Spleen (tissue), 7 donors: ENCODE data around the gene SIPA1L3.

Source experiments
- POLR2A ChIP-seq, 3 donors: fragments of 450-650 bp; IDR thresholded peaks; one replicate each; pipeline ENCODE4 v1.5.1; 2017; ENCODE audit warnings: antibody characterized with exemption in 3 of 3, mild to moderate bottlenecking in 1 of 3
- TF ChIP-seq, protein P1 (sequence below), 11 experiments: fragments of 200-600 bp in 7 of 11; fragments of 450-650 bp in 4 of 11; sonication (generic) in 4 of 11; IDR thresholded peaks in 8 of 11; conservative IDR thresholded peaks in 3 of 11; 1 replicate in 7 of 11; 2 replicates in 4 of 11; pipeline versions ENCODE4 v1.4.0 to v1.8.0; 2016 to 2021; ENCODE audit warnings: antibody characterized with exemption in 11 of 11, inconsistent platforms in 4 of 11, mild to moderate bottlenecking in 1 of 11
- donor health status: DM: no; HTN: no; CAD: no; lungs with moderate emphysema.
- donor health status: DM: no; HTN: no; CAD: no.
- donor health status: DM: no; HTN: no; CAD: no.

GRCh38 chr19:38039966-38040365, 133.0 kb downstream of the SIPA1L3 start:
- TF ChIP-seq, protein P1, sequence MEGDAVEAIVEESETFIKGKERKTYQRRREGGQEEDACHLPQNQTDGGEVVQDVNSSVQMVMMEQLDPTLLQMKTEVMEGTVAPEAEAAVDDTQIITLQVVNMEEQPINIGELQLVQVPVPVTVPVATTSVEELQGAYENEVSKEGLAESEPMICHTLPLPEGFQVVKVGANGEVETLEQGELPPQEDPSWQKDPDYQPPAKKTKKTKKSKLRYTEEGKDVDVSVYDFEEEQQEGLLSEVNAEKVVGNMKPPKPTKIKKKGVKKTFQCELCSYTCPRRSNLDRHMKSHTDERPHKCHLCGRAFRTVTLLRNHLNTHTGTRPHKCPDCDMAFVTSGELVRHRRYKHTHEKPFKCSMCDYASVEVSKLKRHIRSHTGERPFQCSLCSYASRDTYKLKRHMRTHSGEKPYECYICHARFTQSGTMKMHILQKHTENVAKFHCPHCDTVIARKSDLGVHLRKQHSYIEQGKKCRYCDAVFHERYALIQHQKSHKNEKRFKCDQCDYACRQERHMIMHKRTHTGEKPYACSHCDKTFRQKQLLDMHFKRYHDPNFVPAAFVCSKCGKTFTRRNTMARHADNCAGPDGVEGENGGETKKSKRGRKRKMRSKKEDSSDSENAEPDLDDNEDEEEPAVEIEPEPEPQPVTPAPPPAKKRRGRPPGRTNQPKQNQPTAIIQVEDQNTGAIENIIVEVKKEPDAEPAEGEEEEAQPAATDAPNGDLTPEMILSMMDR (IDR thresholded peaks at IDR 0.05 in 8 of 11, conservative IDR thresholded peaks at IDR 0.05 in 3 of 11) = no peak
- TF ChIP-seq POLR2A (IDR thresholded peaks at IDR 0.05) = no peak
